AG10803 (cell line): ENCODE data around the gene MALRD1.

Experiments
- DNase-seq: peaks from one replicate; pipeline ENCODE4 v3.0.0; 2010; ENCODE audit warnings: low read depth
- H3K4me3 ChIP-seq: 2 replicates; pipeline ENCODE4 v1.5.1; 2011; ENCODE audit warnings: mild to moderate bottlenecking, low read length, control low read depth
- CTCF ChIP-seq: conservative IDR thresholded peaks from 2 replicates; pipeline ENCODE4 v1.5.1; 2011; ENCODE audit warnings: mild to moderate bottlenecking, low read length, control low read depth, inconsistent platforms

The MALRD1 gene

GRCh38 chr10:19483421-19483820 lies 434.8 kb downstream of the MALRD1 start:
- no peak for DNase-seq
- no peak overlapping the region for H3K4me3 ChIP-seq
- TF ChIP-seq CTCF: no peak

- DNase-seq: peak; percentile 4
- no peak for TF ChIP-seq CTCF
- H3K4me3 ChIP-seq: peak overlapping the region; percentile 33
Observed at GRCh38 chr10:19488592-19489280, 440.1 kb downstream of the MALRD1 start.

GRCh38 chr10:19491166-19491565 lies 442.6 kb downstream of the MALRD1 start:
- TF ChIP-seq CTCF: no peak
- no peak overlapping the region for H3K4me3 ChIP-seq
- DNase-seq: no peak

- no peak for TF ChIP-seq CTCF
- no peak overlapping the region for H3K4me3 ChIP-seq
- DNase-seq: no peak
Observed at GRCh38 chr10:19493917-19494316, 445.3 kb downstream of the MALRD1 start.

- no peak for DNase-seq
- no peak for TF ChIP-seq CTCF
- H3K4me3 ChIP-seq: no peak overlapping the region
Observed at GRCh38 chr10:19497026-19497425, 448.4 kb downstream of the MALRD1 start.

- peak; percentile 24 for DNase-seq
Observed at GRCh38 chr10:19498393-19499290, 450.0 kb downstream of the MALRD1 start.

More at GRCh38 chr10:19498393-19499290, 450.0 kb downstream of the MALRD1 start:
- no peak overlapping the region for H3K4me3 ChIP-seq
- no peak for TF ChIP-seq CTCF
